ENCODE data around the gene PTPRO.

PTPRO gene

GRCh38 chr12:15322164-15323061, at the start of gene PTPRO:
Gene PTPRO, plus strand, starts transcription at chr12:15322508.
- no peak for TF ChIP-seq CTCF (IDR thresholded peaks at IDR 0.05; ENCODE audit: low read depth, low read length, missing control alignments)
- H3K4me3 ChIP-seq (ENCODE audit: low read depth, low read length), result peak within 1 kb of the TSS; percentile 45
- in situ Hi-C loops (cut with HindIII; ENCODE audit: low sequenced_read_pairs), result no loop called here
- DNase-seq (ENCODE audit: low read depth), result no peak

GRCh38 chr12:15273896-15274295, 48.4 kb upstream of the PTPRO start:
- no peak for DNase-seq (ENCODE audit: low read depth)
- in situ Hi-C loops (cut with HindIII; ENCODE audit: low sequenced_read_pairs), result no loop called here
- H3K4me3 ChIP-seq (ENCODE audit: low read depth, low read length), result no peak overlapping the region
- TF ChIP-seq CTCF (IDR thresholded peaks at IDR 0.05; ENCODE audit: low read depth, low read length, missing control alignments), result no peak

GRCh38 chr12:15274561-15274967, 47.7 kb upstream of the PTPRO start:
- no peak for DNase-seq (ENCODE audit: low read depth)
- no peak overlapping the region for H3K4me3 ChIP-seq (ENCODE audit: low read depth, low read length)
- TF ChIP-seq CTCF (IDR thresholded peaks at IDR 0.05; ENCODE audit: low read depth, low read length, missing control alignments), result no peak
- in situ Hi-C loops (cut with HindIII; ENCODE audit: low sequenced_read_pairs), result no loop called here

- in situ Hi-C loops (cut with HindIII; ENCODE audit: low sequenced_read_pairs), result no loop called here
- no peak for DNase-seq (ENCODE audit: low read depth)
- TF ChIP-seq CTCF (IDR thresholded peaks at IDR 0.05; ENCODE audit: low read depth, low read length, missing control alignments), result peak; percentile 59
- H3K4me3 ChIP-seq (ENCODE audit: low read depth, low read length), result no peak overlapping the region
These were observed 46.1 kb upstream of the PTPRO start for GRCh38 chr12:15276088-15276698.

- DNase-seq (ENCODE audit: low read depth), result peak; percentile 66
- no peak overlapping the region for H3K4me3 ChIP-seq (ENCODE audit: low read depth, low read length)
- in situ Hi-C loops (cut with HindIII; ENCODE audit: low sequenced_read_pairs), result no loop called here
- TF ChIP-seq CTCF (IDR thresholded peaks at IDR 0.05; ENCODE audit: low read depth, low read length, missing control alignments), result no peak
These were observed 43.3 kb upstream of the PTPRO start for GRCh38 chr12:15278816-15279658.

- H3K4me3 ChIP-seq (ENCODE audit: low read depth, low read length), result no peak overlapping the region
- TF ChIP-seq CTCF (IDR thresholded peaks at IDR 0.05; ENCODE audit: low read depth, low read length, missing control alignments), result no peak
- no peak for DNase-seq (ENCODE audit: low read depth)
- in situ Hi-C loops (cut with HindIII; ENCODE audit: low sequenced_read_pairs), result no loop called here
These were observed 41.4 kb upstream of the PTPRO start for GRCh38 chr12:15280930-15281329.
